Neutrophil (primary cell): ENCODE results near the gene EIF4A2.
"Not testable (repeated sequence)": the region's sequence is repeated elsewhere in the genome, so short reads cannot be mapped to it uniquely, and the experiment has no call there.

Experiments used
- H3K27ac ChIP-seq: fragments of 200-600 bp; sonication (generic); 2 replicates; pipeline ENCODE4 v1.5.1; 2016; ENCODE audit warnings: mild to moderate bottlenecking, moderate library complexity
- H3K27me3 ChIP-seq: fragments of 200-600 bp; sonication (generic); 2 replicates; pipeline ENCODE4 v1.6.0; 2016; ENCODE audit warnings: mild to moderate bottlenecking
- H3K36me3 ChIP-seq: fragments of 200-600 bp; sonication (generic); 2 replicates; pipeline ENCODE4 v1.5.1; 2017
- H3K4me1 ChIP-seq, 2 experiments: fragments of 200-600 bp in 1 of 2; sonication (generic) in 1 of 2; 1 replicate in 1 of 2; 2 replicates in 1 of 2; pipeline versions ENCODE4 v1.5.1 to v1.6.1; 2013 to 2016; ENCODE audit warnings: low read depth in 1 of 2, low read length in 1 of 2, mild to moderate bottlenecking in 1 of 2, moderate library complexity in 1 of 2; ENCODE audit not compliant: control insufficient read depth in 1 of 2, insufficient read depth in 1 of 2
- H3K4me3 ChIP-seq, 2 experiments: fragments of 200-600 bp in 1 of 2; sonication (generic) in 1 of 2; 1 replicate in 1 of 2; 2 replicates in 1 of 2; pipeline ENCODE4 v1.5.1; 2013 to 2016; ENCODE audit warnings: low read depth in 1 of 2, low read length in 1 of 2, mild to moderate bottlenecking in 1 of 2, moderate library complexity in 1 of 2
- H3K9me3 ChIP-seq: fragments of 200-600 bp; sonication (generic); 2 replicates; pipeline ENCODE4 v1.5.1; 2016
- TF ChIP-seq, protein P1 (sequence below): fragments of 200-600 bp; sonication (generic); IDR thresholded peaks from 2 replicates; pipeline ENCODE4 v1.5.1; 2016; ENCODE audit warnings: antibody characterized with exemption

EIF4A2 gene

DNA sequence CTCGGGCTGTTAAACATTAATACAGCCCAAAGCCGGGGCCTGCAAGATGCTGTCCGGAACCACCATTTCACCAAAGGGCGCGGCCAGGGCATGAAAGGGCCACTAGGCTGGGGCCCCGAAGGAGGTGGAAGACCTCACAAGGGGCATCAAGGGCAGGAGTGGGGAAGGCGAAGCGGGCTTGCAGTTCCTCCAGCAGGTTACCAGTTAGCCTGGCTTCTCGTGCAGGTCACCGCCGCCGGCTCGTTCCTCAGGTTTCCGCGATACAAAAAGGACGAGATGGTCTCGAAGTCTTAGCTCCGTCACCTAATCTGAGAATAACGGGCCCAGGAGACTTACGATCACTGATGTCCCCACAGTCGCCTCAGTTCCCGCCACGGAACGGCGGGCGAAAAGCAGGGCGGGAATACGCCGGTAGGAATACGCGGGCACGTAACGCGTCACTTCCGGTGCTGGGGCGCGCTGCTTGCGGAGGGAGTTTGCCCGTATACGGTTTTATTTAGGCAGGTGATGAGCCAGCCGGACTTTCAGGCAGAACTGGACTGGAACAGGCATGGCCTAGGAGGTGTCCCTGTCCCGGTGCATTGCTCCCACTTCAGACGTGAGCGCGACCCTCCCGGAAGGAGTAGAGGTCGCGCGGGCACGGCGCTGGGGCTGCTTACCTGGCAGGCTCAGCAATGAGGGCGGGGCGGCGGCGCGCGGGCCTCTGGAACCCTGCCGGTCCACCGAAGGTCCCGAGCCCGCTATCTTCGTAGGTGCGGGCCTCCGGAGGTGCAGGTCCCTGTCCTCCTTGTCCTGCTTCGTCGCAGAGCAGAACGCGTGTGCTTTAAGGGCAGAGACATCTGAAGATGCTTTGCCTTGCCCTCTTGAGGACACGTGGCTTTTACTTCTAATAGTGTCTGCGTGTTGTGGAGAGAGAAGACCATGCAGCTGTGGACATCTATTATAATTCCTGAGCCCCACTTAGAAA is 23.0 kb downstream of the EIF4A2 start, which contains the start of gene RFC4:
TSS of gene RFC4 (minus strand) at position 394 of the 967 bp plus-strand sequence. CDS start 1,769 bp downstream, outside the sequence.
- H3K27me3 ChIP-seq, result no peaks in the 10 kb centered on the region
- H3K27ac ChIP-seq, result peak within 1 kb of the TSS; percentile 84
- peaks cover 13 to 16% of the 10 kb centered on the region in 2 experiments for H3K4me1 ChIP-seq
- TF ChIP-seq, protein P1, sequence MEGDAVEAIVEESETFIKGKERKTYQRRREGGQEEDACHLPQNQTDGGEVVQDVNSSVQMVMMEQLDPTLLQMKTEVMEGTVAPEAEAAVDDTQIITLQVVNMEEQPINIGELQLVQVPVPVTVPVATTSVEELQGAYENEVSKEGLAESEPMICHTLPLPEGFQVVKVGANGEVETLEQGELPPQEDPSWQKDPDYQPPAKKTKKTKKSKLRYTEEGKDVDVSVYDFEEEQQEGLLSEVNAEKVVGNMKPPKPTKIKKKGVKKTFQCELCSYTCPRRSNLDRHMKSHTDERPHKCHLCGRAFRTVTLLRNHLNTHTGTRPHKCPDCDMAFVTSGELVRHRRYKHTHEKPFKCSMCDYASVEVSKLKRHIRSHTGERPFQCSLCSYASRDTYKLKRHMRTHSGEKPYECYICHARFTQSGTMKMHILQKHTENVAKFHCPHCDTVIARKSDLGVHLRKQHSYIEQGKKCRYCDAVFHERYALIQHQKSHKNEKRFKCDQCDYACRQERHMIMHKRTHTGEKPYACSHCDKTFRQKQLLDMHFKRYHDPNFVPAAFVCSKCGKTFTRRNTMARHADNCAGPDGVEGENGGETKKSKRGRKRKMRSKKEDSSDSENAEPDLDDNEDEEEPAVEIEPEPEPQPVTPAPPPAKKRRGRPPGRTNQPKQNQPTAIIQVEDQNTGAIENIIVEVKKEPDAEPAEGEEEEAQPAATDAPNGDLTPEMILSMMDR, result no peak
- peak within 1 kb of the TSS; percentile 79 to 96 for H3K4me3 ChIP-seq
- no peaks in the 10 kb centered on the region for H3K36me3 ChIP-seq
- H3K9me3 ChIP-seq, result no peaks in the 10 kb centered on the region

DNA sequence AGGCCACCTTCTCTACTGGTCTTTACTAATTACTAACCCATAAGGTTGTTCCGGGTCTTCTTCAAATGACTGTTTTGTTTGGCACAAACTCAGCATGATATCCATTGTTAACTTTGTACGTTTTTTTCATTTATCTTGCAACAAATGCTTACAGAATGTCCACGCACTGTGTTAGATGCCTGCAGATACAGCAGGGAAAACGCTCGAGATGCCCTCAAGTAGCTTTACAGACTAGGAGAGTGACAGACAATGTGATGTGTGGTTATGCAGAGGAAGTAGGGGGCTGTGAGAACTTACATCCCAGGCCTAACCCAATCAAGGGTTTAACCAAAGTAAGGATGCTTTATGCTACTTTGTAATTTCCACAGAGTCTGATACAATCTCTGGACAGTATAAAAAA is 23.9 kb downstream of the EIF4A2 start:
- Histone ChIP-seq H3K27me3 (no peaks in the 10 kb centered on the region), H3K9me3 (no peaks in the 10 kb centered on the region), H3K36me3 (no peaks in the 10 kb centered on the region), H3K27ac (peak overlapping the region; percentile 84), H3K4me3 (peak overlapping the region in 1 of 2 experiments; percentile 96), H3K4me1 (peaks cover 13 to 16% of the 10 kb centered on the region in 2 experiments)
- TF ChIP-seq, protein P1, result no peak

DNA sequence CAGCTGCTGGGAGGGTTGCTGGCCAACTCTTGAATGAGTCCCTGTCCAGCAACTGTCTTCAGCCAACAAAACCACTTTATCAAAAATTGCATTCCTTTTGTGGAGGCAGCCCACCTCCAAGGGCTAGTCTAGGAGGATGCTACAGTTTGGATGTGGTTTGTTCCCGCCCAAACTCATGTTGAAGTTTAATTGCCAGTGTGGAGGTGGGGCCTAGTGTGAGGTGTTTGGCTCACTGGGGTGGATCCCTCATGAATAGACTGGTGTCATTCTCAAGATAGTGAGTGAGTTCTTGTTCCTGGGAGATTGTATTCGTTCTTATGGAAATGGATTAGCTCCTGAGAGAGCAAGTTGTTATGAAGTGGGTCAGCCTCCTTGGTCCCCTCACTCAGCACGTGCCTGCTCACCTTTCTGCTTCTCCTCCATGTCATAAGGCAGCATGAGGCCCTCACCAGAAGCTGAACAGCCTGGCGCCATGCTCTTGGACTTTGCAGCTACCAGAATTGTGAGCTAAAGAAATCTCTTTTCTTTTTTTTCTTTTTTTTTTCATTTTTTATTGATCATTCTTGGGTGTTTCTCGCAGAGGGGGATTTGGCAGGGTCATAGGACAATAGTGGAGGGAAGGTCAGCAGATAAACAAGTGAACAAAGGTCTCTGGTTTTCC is 27.1 kb downstream of the EIF4A2 start:
- Histone ChIP-seq H3K27me3 (no peaks in the 10 kb centered on the region), H3K9me3 (no peaks in the 10 kb centered on the region), H3K4me3 (no peak overlapping the region), H3K4me1 (peaks cover 17 to 21% of the 10 kb centered on the region in 2 experiments), H3K27ac (no peak overlapping the region), H3K36me3 (no peaks in the 10 kb centered on the region)
- TF ChIP-seq, protein P1, result no peak

DNA sequence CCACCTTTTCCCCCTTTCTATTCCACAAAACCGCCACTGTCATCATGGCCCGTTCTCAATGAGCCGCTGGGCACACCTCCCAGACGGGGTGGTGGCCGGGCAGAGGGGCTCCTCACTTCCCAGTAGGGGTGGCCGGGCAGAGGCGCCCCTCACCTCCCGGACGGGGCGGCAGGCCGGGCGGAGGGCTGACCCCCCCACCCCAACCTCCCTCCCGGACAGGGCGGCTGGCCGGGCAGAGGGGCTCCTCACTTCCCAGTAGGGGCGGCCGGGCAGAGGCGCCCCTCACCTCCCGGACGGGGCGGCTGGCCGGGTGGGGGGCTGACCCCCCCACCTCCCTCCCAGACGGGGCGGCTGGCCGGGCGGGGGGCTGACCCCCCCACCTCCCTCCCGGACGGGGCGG is 27.9 kb downstream of the EIF4A2 start:
- H3K27me3 ChIP-seq, H3K36me3 ChIP-seq, H3K9me3 ChIP-seq, H3K4me3 ChIP-seq, H3K27ac ChIP-seq: not testable (repeated sequence)
- H3K4me1 ChIP-seq, result peaks cover 15 to 17% of the 10 kb centered on the region in 2 experiments

DNA sequence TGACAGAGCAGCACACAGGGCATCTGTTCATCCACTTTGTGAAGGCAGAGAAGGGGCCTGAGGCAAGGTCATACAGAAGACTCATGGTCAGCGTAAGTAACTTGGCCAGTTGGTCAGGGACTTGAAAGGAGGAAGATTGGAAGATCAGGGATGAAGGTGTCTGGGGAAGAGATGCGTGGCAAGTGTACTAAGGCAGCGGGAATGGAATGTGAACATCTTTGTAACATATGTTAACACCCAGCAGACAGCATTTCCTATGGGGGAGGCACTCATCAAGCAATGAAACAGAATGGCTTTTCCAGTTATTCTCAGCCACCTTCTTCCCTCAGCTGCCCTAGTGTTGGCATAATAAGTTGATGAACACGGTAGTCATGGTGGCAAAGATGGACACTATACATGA is 30.7 kb downstream of the EIF4A2 start:
- Histone ChIP-seq H3K27ac (no peak overlapping the region), H3K9me3 (no peaks in the 10 kb centered on the region), H3K27me3 (no peaks in the 10 kb centered on the region), H3K4me3 (no peak overlapping the region), H3K36me3 (no peaks in the 10 kb centered on the region), H3K4me1 (peaks cover 9 to 11% of the 10 kb centered on the region in 2 experiments)
- TF ChIP-seq, protein P1, result no peak
